Thymus (tissue), 11 donors: Measurements from ENCODE around the gene UBA52. TPM values are rescaled to one million over a fixed set of nuclear protein-coding genes. Genes with fewer than 3 reads are reported as not detected.

ENCODE experiments used
- DNase-seq, 9 donors: peaks; one replicate each; pipeline ENCODE4 v3.0.0-alpha.2; 2013; ENCODE audit warnings: low spot score in 9 of 9, low read depth in 6 of 9, missing footprints in 1 of 9
- H3K27ac ChIP-seq, 2 donors: one replicate each; pipeline ENCODE4 v1.5.1; 2013; ENCODE audit warnings: control low read depth in 1 of 2, low read depth in 1 of 2, low read length in 1 of 2, mild to moderate bottlenecking in 1 of 2, moderate library complexity in 1 of 2
- H3K27me3 ChIP-seq, 2 donors: one replicate each; pipeline ENCODE4 v1.5.1; 2013; ENCODE audit warnings: low read length in 1 of 2; ENCODE audit not compliant: control insufficient read depth in 2 of 2, insufficient read depth in 1 of 2
- H3K36me3 ChIP-seq, 2 donors: one replicate each; pipeline ENCODE4 v1.5.1; 2013; ENCODE audit warnings: low read length in 1 of 2, mild to moderate bottlenecking in 1 of 2, moderate library complexity in 1 of 2; ENCODE audit not compliant: control insufficient read depth in 2 of 2, insufficient read depth in 2 of 2
- H3K4me1 ChIP-seq, 2 donors: one replicate each; pipeline ENCODE4 v1.5.1; 2013; ENCODE audit warnings: low read length in 2 of 2; ENCODE audit not compliant: control insufficient read depth in 2 of 2, insufficient read depth in 2 of 2
- H3K4me3 ChIP-seq, 2 donors: one replicate each; pipeline ENCODE4 v1.5.1; 2013; ENCODE audit warnings: low read length in 2 of 2, control low read depth in 1 of 2, mild to moderate bottlenecking in 1 of 2
- H3K9me3 ChIP-seq, 2 donors: one replicate each; pipeline ENCODE4 v1.5.1; 2013; ENCODE audit warnings: low read length in 1 of 2, mild to moderate bottlenecking in 1 of 2; ENCODE audit not compliant: control insufficient read depth in 2 of 2, insufficient read depth in 1 of 2
- WGBS: extraction: QIAGEN DNeasy Blood & Tissue Kit; methylation state at CpG from one replicate; pipeline ENCODE4 v1.1.7; 2013; 5-methylcytosine and 5-hydroxymethylcytosine counted together
- polyA plus RNA-seq: library from polyadenylated mRNA; stranded (reverse); fragments of 200-250 nt; gene quantifications from one replicate; pipeline ENCODE4 v1.2.3, GENCODE V29; 2013
- total RNA-seq: library from RNA; stranded (reverse); fragments of 120-200 nt; gene quantifications from one replicate; pipeline ENCODE4 v1.2.4, GENCODE V29; 2013
- donor health status: healthy.

UBA52 gene
- total and polyA plus RNA-seq, 2 donors: 1,270 to 1,679 TPM

GRCh38 chr19:18541992-18542940 is 29.4 kb upstream of the UBA52 start:
- peak in 1 of 9 donors; percentile 38 for DNase-seq
- 33% methylated on average over 11 of the region's 11 CpGs for WGBS
- H3K27ac ChIP-seq: peak overlapping the region; percentile 60 to 61
- H3K27me3 ChIP-seq: no peaks in the 10 kb centered on the region
- H3K4me1 ChIP-seq: peaks cover 2 to 18% of the 10 kb centered on the region in 2 donors
- H3K9me3 ChIP-seq: no peaks in the 10 kb centered on the region
- H3K36me3 ChIP-seq: peaks cover 34 to 37% of the 10 kb centered on the region in 2 donors
- H3K4me3 ChIP-seq: peak overlapping the region; percentile 58 to 96

GRCh38 chr19:18542941-18543813 is 28.5 kb upstream of the UBA52 start, which contains the start of gene FKBP8:
FKBP8 (minus strand) TSS chr19:18543573; CDS start chr19:18541970, 1,603 bp downstream.
- WGBS: 2% methylated on average over 85 of the region's 86 CpGs
- Histone ChIP-seq H3K36me3 (peaks cover 25 to 28% of the 10 kb centered on the region in 2 donors), H3K9me3 (no peaks in the 10 kb centered on the region), H3K27me3 (no peaks in the 10 kb centered on the region), H3K4me1 (peaks cover 2 to 18% of the 10 kb centered on the region in 2 donors), H3K27ac (peak within 1 kb of the TSS; percentile 86 to 95), H3K4me3 (peak within 1 kb of the TSS; percentile 58 to 96)
- DNase-seq: peak in 8 of 9 donors; percentile 83 to 95 (median 90)

- no peaks in the 10 kb centered on the region for H3K27me3 ChIP-seq
- peaks cover 21 to 23% of the 10 kb centered on the region in 2 donors for H3K36me3 ChIP-seq
- WGBS: 9% methylated on average over 12 of the region's 12 CpGs
- DNase-seq: peak; percentile 75 to 95 (median 88)
- peak overlapping the region; percentile 46 to 96 for H3K4me3 ChIP-seq
- peaks cover 2 to 18% of the 10 kb centered on the region in 2 donors for H3K4me1 ChIP-seq
- H3K27ac ChIP-seq: peak overlapping the region; percentile 82 to 86
- no peaks in the 10 kb centered on the region for H3K9me3 ChIP-seq
Observed at GRCh38 chr19:18543814-18544475, 27.7 kb upstream of the UBA52 start.

GRCh38 chr19:18551631-18552030 is 20.0 kb upstream of the UBA52 start:
- H3K9me3 ChIP-seq: no peaks in the 10 kb centered on the region
- H3K27me3 ChIP-seq: no peaks in the 10 kb centered on the region
- no peak for DNase-seq
- no peaks in the 10 kb centered on the region for H3K4me1 ChIP-seq
- H3K27ac ChIP-seq: no peak overlapping the region
- H3K36me3 ChIP-seq: no peaks in the 10 kb centered on the region
- H3K4me3 ChIP-seq: no peak overlapping the region
- 89% methylated on average over 6 of the region's 6 CpGs for WGBS

GRCh38 chr19:18557411-18558201 is 14.1 kb upstream of the UBA52 start, which contains the start of gene KXD1:
KXD1 (plus strand) TSS chr19:18557870; CDS start chr19:18562057, 4,187 bp downstream.
- Histone ChIP-seq H3K4me1 (peaks cover 7 to 15% of the 10 kb centered on the region in 2 donors), H3K36me3 (peaks cover 6 to 9% of the 10 kb centered on the region in 2 donors), H3K27ac (peak within 1 kb of the TSS; percentile 88 to 97), H3K9me3 (peaks cover 0 to 4% of the 10 kb centered on the region in 2 donors), H3K4me3 (peak within 1 kb of the TSS; percentile 95 to 97), H3K27me3 (no peaks in the 10 kb centered on the region)
- peak; percentile 97 to 100 (median 98) for DNase-seq
- 2% methylated on average over 58 of the region's 58 CpGs for WGBS

- peak overlapping the region; percentile 83 to 97 for H3K27ac ChIP-seq
- 17% methylated on average over 11 of the region's 11 CpGs for WGBS
- H3K27me3 ChIP-seq: no peaks in the 10 kb centered on the region
- peaks cover 7 to 15% of the 10 kb centered on the region in 2 donors for H3K4me1 ChIP-seq
- H3K9me3 ChIP-seq: peaks cover 0 to 4% of the 10 kb centered on the region in 2 donors
- peak in 1 of 9 donors; percentile 31 for DNase-seq
- peaks cover 12 to 14% of the 10 kb centered on the region in 2 donors for H3K36me3 ChIP-seq
- H3K4me3 ChIP-seq: peak overlapping the region; percentile 95 to 97
Observed at GRCh38 chr19:18558202-18558555, 13.5 kb upstream of the UBA52 start.

GRCh38 chr19:18558604-18559003 is 13.1 kb upstream of the UBA52 start:
- H3K36me3 ChIP-seq: peaks cover 15 to 16% of the 10 kb centered on the region in 2 donors
- WGBS: 82% methylated on average over 3 of the region's 3 CpGs
- peaks cover 0 to 4% of the 10 kb centered on the region in 2 donors for H3K9me3 ChIP-seq
- H3K27ac ChIP-seq: peak overlapping the region; percentile 83 to 97
- H3K27me3 ChIP-seq: no peaks in the 10 kb centered on the region
- H3K4me3 ChIP-seq: peak overlapping the region; percentile 95 to 97
- peaks cover 7 to 15% of the 10 kb centered on the region in 2 donors for H3K4me1 ChIP-seq
- DNase-seq: no peak

GRCh38 chr19:18559685-18560084 is 12.0 kb upstream of the UBA52 start:
- DNase-seq: no peak
- Histone ChIP-seq H3K9me3 (peaks cover 0 to 4% of the 10 kb centered on the region in 2 donors), H3K27ac (no peak overlapping the region), H3K4me3 (no peak overlapping the region), H3K27me3 (no peaks in the 10 kb centered on the region), H3K4me1 (peaks cover 7 to 15% of the 10 kb centered on the region in 2 donors), H3K36me3 (peaks cover 24 to 25% of the 10 kb centered on the region in 2 donors)
- WGBS: 85% methylated on average over 5 of the region's 5 CpGs
